NT2/D1 (cell line): ENCODE results near the gene BCAS3.

Source experiments
- YY1 ChIP-seq: IDR thresholded peaks from 2 replicates; pipeline ENCODE4 v1.6.1; 2011; ENCODE audit not compliant: insufficient read length, insufficient read depth
- ZNF274 ChIP-seq: IDR thresholded peaks from 2 replicates; pipeline ENCODE4 v1.6.1; 2011; ENCODE audit warnings: mild to moderate bottlenecking, low read depth, low read length

- TF ChIP-seq ZNF274 (no peak), YY1 (no peak)
Observed at GRCh38 chr17:61299517-61300513, 622.2 kb downstream of the BCAS3 start.
